Esophagus muscularis mucosa (tissue), 4 donors: ENCODE measurements around the gene LELP1. TPM values are rescaled to one million over a fixed set of nuclear protein-coding genes. Genes with fewer than 3 reads are reported as not detected.

ENCODE experiments used
- DNase-seq: peaks from one replicate; pipeline ENCODE4 v3.0.0-alpha.2; 2017; ENCODE audit errors: extremely low spot score
- H3K27ac ChIP-seq, 4 donors: fragments of 200-600 bp; sonication (generic); replicated peaks in 1 of 4; 1 replicate in 3 of 4; 2 replicates in 1 of 4; pipeline ENCODE4 v1.5.1; 2016 to 2019; ENCODE audit warnings: mild to moderate bottlenecking in 1 of 4
- H3K27me3 ChIP-seq, 4 donors: fragments of 200-600 bp; sonication (generic); one replicate each; pipeline versions ENCODE4 v1.5.1 to v1.6.0; 2016 to 2019
- H3K36me3 ChIP-seq, 4 donors: fragments of 200-600 bp; sonication (generic); one replicate each; pipeline ENCODE4 v1.5.1; 2016 to 2019
- H3K4me1 ChIP-seq, 4 donors: fragments of 200-600 bp; sonication (generic); one replicate each; pipeline ENCODE4 v1.5.1; 2016 to 2019
- H3K4me3 ChIP-seq, 4 donors: fragments of 200-600 bp; sonication (generic); 1 replicate in 2 of 4; 2 replicates in 2 of 4; pipeline ENCODE4 v1.5.1; 2016 to 2019; ENCODE audit warnings: mild to moderate bottlenecking in 4 of 4, moderate library complexity in 1 of 4
- H3K9me3 ChIP-seq, 4 donors: fragments of 200-600 bp; sonication (generic); 1 replicate in 3 of 4; 2 replicates in 1 of 4; pipeline ENCODE4 v1.5.1; 2016 to 2019
- CTCF ChIP-seq, 3 experiments: fragments of 200-600 bp in 2 of 3; fragments of 450-650 bp in 1 of 3; sonication (generic) in 2 of 3; IDR thresholded peaks; one replicate each; pipeline ENCODE4 v1.5.1; 2017 to 2019; ENCODE audit warnings: antibody characterized with exemption in 3 of 3, mild to moderate bottlenecking in 2 of 3, moderate library complexity in 1 of 3
- EP300 ChIP-seq: sonication (generic); formaldehyde crosslinking; IDR thresholded peaks from one replicate; pipeline ENCODE4 v1.6.1; 2017; ENCODE audit warnings: antibody characterized with exemption
- POLR2A ChIP-seq: fragments of 450-650 bp; IDR thresholded peaks from one replicate; pipeline ENCODE4 v1.6.1; 2017; ENCODE audit warnings: antibody characterized with exemption, moderate library complexity, mild to moderate bottlenecking, low read depth
- POLR2AphosphoS5 ChIP-seq, 2 donors: sonication (generic); formaldehyde crosslinking; IDR thresholded peaks; one replicate each; pipeline ENCODE4 v1.6.1; 2017; ENCODE audit warnings: antibody characterized with exemption in 2 of 2
- WGBS: methylation state at CpG from one replicate; pipeline ENCODE4 v1.1.5; 2018; 5-methylcytosine and 5-hydroxymethylcytosine counted together
- intact Hi-C: fragments of 100-400 bp; cut with DNase I; formaldehyde crosslinking; loops from one replicate; pipeline ENCODE4 v1.15.1; 2023
- total RNA-seq, 4 donors: library from RNA; depleted of rRNA; stranded (reverse); fragments of >200 nt; gene quantifications; one replicate each; pipeline versions ENCODE4 v1.1.0 to v1.2.1, GENCODE V29; 2016

LELP1 gene
- total RNA-seq, 4 donors from 2014 or later = not detected

DNA sequence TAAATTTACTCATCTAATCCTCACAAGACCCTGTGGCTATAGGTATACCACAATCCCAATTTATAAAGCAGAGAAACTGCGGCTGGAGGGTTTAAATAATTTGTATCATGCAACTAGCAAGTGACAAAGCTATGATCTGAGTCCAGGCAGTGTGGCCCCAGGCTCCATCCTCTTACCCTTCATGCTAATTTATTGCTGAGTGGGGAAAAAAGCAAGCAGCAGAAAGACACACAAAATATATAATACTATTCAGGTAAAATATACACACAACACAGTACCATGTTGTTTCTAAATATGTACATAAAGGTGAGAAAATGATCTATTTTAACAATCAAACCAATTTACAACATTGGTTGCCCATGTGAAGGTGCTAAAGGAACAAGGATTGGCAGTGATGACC lies 38.9 kb downstream of the LELP1 start:
- H3K4me3 ChIP-seq = no peak overlapping the region
- no peaks in the 10 kb centered on the region for H3K9me3 ChIP-seq
- H3K4me1 ChIP-seq = no peaks in the 10 kb centered on the region
- no peak overlapping the region for H3K27ac ChIP-seq
- TF ChIP-seq EP300 (no peak), CTCF (IDR thresholded peaks at IDR 0.05) (no peak), POLR2A (no peak), POLR2AphosphoS5 (IDR thresholded peaks at IDR 0.05) (no peak)
- 93% methylated on average over 1 of the region's 1 CpG for WGBS
- DNase-seq = no peak
- H3K27me3 ChIP-seq = peaks cover 0 to 6% (median 0%) of the 10 kb centered on the region in 4 donors
- intact Hi-C loops = no loop called here
- no peaks in the 10 kb centered on the region for H3K36me3 ChIP-seq

DNA sequence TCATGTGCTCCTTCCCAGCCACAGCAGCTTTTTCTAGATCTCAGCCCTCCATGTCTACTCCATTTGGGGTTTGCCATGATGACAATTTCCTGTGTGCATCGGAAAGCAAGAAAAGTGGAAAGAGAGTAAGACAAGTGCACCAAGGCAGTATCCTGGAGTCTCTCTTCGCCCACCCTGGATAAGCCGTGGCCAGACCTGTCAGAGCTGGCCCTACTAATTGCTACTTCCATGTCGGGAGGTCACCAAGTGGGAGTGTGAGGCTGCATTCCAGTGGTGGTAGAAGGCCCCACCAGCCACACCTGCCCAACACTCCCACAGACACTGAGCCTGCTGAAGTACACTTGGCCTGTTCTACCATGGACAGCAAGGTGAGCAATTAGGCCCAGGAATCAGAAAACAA lies 42.2 kb downstream of the LELP1 start:
- H3K9me3 ChIP-seq = no peaks in the 10 kb centered on the region
- DNase-seq = peak; percentile 72
- H3K27ac ChIP-seq = no peak overlapping the region
- peaks cover 0 to 14% (median 0%) of the 10 kb centered on the region in 4 donors for H3K27me3 ChIP-seq
- 84% methylated on average over 4 of the region's 4 CpGs for WGBS
- no peak for TF ChIP-seq POLR2AphosphoS5 (IDR thresholded peaks at IDR 0.05)
- TF ChIP-seq CTCF (IDR thresholded peaks at IDR 0.05) = no peak
- no peak for TF ChIP-seq EP300
- TF ChIP-seq POLR2A = no peak
- peaks cover 0 to 6% (median 0%) of the 10 kb centered on the region in 4 donors for H3K4me1 ChIP-seq
- H3K4me3 ChIP-seq = no peak overlapping the region
- intact Hi-C loops = no loop called here
- H3K36me3 ChIP-seq = no peaks in the 10 kb centered on the region

DNA sequence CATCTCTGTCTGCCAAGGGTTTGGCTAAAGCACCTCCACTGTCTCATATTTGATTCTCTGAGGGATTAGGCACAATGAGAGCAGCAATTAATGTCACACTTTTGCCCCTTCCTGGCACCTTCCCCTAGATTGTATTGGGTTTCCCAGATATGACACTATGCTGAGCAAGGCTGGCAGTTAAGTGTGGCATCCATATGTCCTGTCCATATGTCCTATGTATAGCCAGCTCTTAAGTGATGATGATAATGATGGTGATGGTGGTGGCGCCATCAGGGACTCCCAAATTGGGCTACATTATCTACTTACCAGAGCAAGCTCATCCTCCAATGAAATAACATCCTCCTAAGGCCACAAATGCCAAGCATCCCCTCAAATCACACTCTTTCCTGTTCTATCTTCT lies 42.8 kb downstream of the LELP1 start:
- TF ChIP-seq POLR2AphosphoS5 (IDR thresholded peaks at IDR 0.05) (no peak), POLR2A (no peak), EP300 (no peak), CTCF (IDR thresholded peaks at IDR 0.05) (no peak)
- 81% methylated on average over 1 of the region's 1 CpG for WGBS
- Histone ChIP-seq H3K27ac (no peak overlapping the region), H3K27me3 (peaks cover 0 to 14% (median 0%) of the 10 kb centered on the region in 4 donors), H3K36me3 (no peaks in the 10 kb centered on the region), H3K9me3 (no peaks in the 10 kb centered on the region), H3K4me3 (no peak overlapping the region), H3K4me1 (peaks cover 0 to 6% (median 0%) of the 10 kb centered on the region in 4 donors)
- intact Hi-C loops = no loop called here
- DNase-seq = peak; percentile 62

GRCh38 chr1:153246825-153247224 lies 43.6 kb downstream of the LELP1 start:
- intact Hi-C loops = no loop called here
- Histone ChIP-seq H3K36me3 (no peaks in the 10 kb centered on the region), H3K27me3 (peaks cover 0 to 17% (median 0%) of the 10 kb centered on the region in 4 donors), H3K9me3 (no peaks in the 10 kb centered on the region), H3K4me3 (no peak overlapping the region), H3K27ac (no peak overlapping the region), H3K4me1 (peaks cover 0 to 6% (median 0%) of the 10 kb centered on the region in 4 donors)
- DNase-seq = peak; percentile 72
- WGBS = 80% methylated on average over 2 of the region's 2 CpGs
- TF ChIP-seq POLR2AphosphoS5 (IDR thresholded peaks at IDR 0.05) (no peak), CTCF (IDR thresholded peaks at IDR 0.05) (no peak), POLR2A (no peak)
